LNCaP clone FGC (cell line): ENCODE results near the gene R3HDM2.
A peak's percentile ranks its signal among the peaks of the same experiment; 100 is the strongest.

ENCODE experiments used
- DNase-seq: peaks from one replicate; pipeline ENCODE4 v3.0.0-alpha.2; 2011; ENCODE audit warnings: low read depth
- H3K4me3 ChIP-seq: 2 replicates; pipeline ENCODE4 v1.5.1; 2011; ENCODE audit warnings: mild to moderate bottlenecking, low read depth, low read length, control low read depth
- TF ChIP-seq, protein P1 (sequence below): IDR thresholded peaks from 2 replicates; pipeline ENCODE4 v1.5.1; 2012; ENCODE audit warnings: mild to moderate bottlenecking; ENCODE audit not compliant: control insufficient read depth, insufficient read depth; ENCODE audit errors: extremely low read depth

Gene R3HDM2

GRCh38 chr12:57237932-57238853 is 192.7 kb downstream of the R3HDM2 start:
- H3K4me3 ChIP-seq, result no peak overlapping the region
- TF ChIP-seq, protein P1, sequence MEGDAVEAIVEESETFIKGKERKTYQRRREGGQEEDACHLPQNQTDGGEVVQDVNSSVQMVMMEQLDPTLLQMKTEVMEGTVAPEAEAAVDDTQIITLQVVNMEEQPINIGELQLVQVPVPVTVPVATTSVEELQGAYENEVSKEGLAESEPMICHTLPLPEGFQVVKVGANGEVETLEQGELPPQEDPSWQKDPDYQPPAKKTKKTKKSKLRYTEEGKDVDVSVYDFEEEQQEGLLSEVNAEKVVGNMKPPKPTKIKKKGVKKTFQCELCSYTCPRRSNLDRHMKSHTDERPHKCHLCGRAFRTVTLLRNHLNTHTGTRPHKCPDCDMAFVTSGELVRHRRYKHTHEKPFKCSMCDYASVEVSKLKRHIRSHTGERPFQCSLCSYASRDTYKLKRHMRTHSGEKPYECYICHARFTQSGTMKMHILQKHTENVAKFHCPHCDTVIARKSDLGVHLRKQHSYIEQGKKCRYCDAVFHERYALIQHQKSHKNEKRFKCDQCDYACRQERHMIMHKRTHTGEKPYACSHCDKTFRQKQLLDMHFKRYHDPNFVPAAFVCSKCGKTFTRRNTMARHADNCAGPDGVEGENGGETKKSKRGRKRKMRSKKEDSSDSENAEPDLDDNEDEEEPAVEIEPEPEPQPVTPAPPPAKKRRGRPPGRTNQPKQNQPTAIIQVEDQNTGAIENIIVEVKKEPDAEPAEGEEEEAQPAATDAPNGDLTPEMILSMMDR, result no peak
- no peak for DNase-seq

DNA sequence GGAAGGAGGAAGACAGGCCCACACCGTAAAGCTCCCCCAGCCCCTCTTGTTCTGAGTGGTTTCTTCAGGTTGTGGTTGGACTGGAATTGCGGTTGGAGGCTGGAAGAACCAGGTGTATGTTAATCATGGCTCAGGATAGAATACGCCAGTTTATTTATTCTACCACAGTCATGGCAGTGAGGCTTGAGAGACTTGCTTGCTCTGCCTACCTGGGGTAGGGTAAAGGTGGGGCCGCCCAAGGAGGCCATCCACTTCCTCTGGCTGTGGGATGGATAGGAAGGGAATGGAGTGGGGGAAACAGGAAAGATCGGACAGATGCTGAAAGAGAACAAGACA is 193.3 kb downstream of the R3HDM2 start:
- H3K4me3 ChIP-seq, result no peak overlapping the region
- TF ChIP-seq, protein P1, result no peak
- no peak for DNase-seq

DNA sequence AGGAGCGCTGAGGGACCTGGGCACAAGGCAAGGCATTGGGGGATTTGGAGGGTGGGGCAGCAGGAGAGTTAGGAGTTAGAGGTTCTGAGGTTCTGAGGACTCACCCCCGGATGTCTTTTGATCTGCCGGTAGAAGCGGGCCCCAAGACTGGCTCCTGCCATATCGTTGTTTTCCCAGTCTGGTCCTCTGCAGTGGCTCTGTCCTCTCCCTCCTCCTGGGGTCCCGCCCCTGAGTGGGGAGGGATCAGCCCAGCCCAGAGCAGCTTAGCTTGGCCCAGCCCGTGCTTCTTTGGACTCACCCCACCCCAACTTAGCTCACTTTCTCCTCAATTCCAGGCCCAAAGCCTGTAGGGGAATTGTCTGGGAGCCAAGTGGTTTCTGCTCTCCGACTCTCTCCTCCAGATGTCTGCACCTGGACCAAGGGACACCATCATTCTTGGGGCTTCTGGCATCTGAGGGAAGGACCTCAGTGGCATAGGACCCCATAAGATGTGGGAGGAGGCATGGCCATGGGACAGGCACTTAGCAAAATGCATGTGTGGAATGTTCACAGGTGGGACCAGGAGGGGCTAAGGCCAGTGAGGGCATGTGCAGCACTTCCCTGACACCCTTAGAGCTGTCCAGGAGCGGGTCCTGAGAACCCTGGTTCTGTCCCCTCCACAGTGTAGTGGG is 193.8 kb downstream of the R3HDM2 start:
- DNase-seq, result no peak
- peak overlapping the region; percentile 48 for H3K4me3 ChIP-seq
- TF ChIP-seq, protein P1, result no peak

- peak overlapping the region; percentile 48 for H3K4me3 ChIP-seq
- no peak for DNase-seq
- TF ChIP-seq, protein P1, result no peak
These were observed 194.5 kb downstream of the R3HDM2 start for GRCh38 chr12:57236201-57236924.

- no peak for DNase-seq
- TF ChIP-seq, protein P1, result no peak
These were observed 195.1 kb downstream of the R3HDM2 start for GRCh38 chr12:57235728-57236131.

DNA sequence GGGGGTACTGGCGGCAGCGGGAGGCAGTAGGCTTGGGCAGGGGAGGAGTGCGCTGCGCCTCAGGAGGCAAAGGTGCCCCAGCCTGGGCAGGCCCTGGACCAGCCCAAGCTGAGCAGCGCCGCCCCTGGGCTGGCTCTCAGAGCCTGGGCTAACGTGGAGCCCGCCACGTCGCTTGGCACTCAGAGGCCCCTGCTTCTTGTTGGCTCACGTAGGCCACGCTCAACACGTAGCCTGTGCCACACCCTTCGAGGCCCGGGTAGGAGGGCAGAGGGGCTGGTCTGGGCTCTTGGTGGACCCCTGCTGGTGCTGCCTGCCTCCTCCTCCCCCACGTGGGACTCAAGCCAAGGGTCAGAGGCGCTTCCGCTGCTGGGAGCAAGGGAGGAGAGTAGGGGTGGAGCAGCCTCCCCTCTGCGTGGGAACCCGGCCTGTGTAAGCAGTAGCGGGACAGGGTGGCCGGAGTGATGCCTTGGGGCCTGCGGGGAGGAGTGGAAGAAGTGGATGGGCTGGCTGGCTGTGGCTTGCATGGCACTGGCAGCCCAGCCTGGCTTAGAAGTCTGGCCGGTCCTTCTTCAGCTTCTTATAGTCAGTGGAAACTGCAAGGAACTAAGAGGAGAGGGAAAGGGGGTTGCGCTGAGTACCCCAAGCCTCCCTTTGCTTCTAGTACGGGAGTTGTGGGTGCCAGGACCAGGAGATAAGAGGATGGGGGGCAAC is 195.7 kb downstream of the R3HDM2 start:
- peak overlapping the region; percentile 48 for H3K4me3 ChIP-seq
- TF ChIP-seq, protein P1, result peak; percentile 15; the same call in 1 of the 2 replicates
- DNase-seq, result peak; percentile 93

More at GRCh38 chr12:57235728-57236131, 195.1 kb downstream of the R3HDM2 start:
- peak overlapping the region; percentile 48 for H3K4me3 ChIP-seq
